Astrocyte (in vitro differentiated cells and primary cell): ENCODE measurements around the gene HDC. TPM values are rescaled to one million over a fixed set of nuclear protein-coding genes. Genes with fewer than 3 reads are reported as not detected.

ENCODE experiments used
- DNase-seq: peaks from one replicate; pipeline ENCODE4 v3.0.0-alpha.2; 2010; ENCODE audit warnings: low read depth
- FAIRE-seq: peaks from 2 replicates; lab custom pipeline; 2011; peaks lifted over from hg19 to GRCh38; lab: Jason Lieb, UNC
- H2AFZ ChIP-seq: 2 replicates; pipeline ENCODE4 v1.6.0; 2012; ENCODE audit warnings: low read depth, low read length, inconsistent platforms
- H3K27ac ChIP-seq: 2 replicates; pipeline ENCODE4 v1.5.1; 2011; ENCODE audit warnings: low read depth, low read length, inconsistent platforms
- H3K27me3 ChIP-seq: 2 replicates; pipeline ENCODE4 v1.6.0; 2011; ENCODE audit warnings: low read length, inconsistent platforms; ENCODE audit not compliant: insufficient read depth
- H3K36me3 ChIP-seq: 2 replicates; pipeline ENCODE4 v1.5.1; 2011; ENCODE audit warnings: low read length, inconsistent platforms; ENCODE audit not compliant: insufficient read depth
- H3K4me1 ChIP-seq: 2 replicates; pipeline ENCODE4 v1.5.1; 2011; ENCODE audit warnings: low read length, inconsistent platforms; ENCODE audit not compliant: insufficient read depth
- H3K4me2 ChIP-seq: 2 replicates; pipeline ENCODE4 v1.6.0; 2012; ENCODE audit warnings: low read length, inconsistent platforms
- H3K4me3 ChIP-seq: 2 replicates; pipeline ENCODE4 v1.5.1; 2011; ENCODE audit warnings: low read depth, mild to moderate bottlenecking, low read length, inconsistent platforms; ENCODE audit not compliant: insufficient read depth
- H3K79me2 ChIP-seq: 2 replicates; pipeline ENCODE4 v1.6.0; 2012; ENCODE audit warnings: mild to moderate bottlenecking, low read length, inconsistent platforms; ENCODE audit not compliant: insufficient read depth
- H3K9ac ChIP-seq: 2 replicates; pipeline ENCODE4 v1.6.0; 2012; ENCODE audit warnings: mild to moderate bottlenecking, low read length, inconsistent platforms
- H3K9me3 ChIP-seq: 2 replicates; pipeline ENCODE4 v1.5.1; 2012; ENCODE audit warnings: low read depth, mild to moderate bottlenecking, low read length, inconsistent platforms; ENCODE audit not compliant: insufficient read depth
- H4K20me1 ChIP-seq: 2 replicates; pipeline ENCODE4 v1.6.0; 2012; ENCODE audit warnings: low read length, inconsistent platforms; ENCODE audit not compliant: insufficient read depth
- H3K27ac Mint-ChIP-seq: one replicate; pipeline ENCODE4 v1.8.0; 2021; ENCODE audit warnings: mild to moderate bottlenecking, mixed read lengths; ENCODE audit not compliant: unreplicated experiment
- H3K27me3 Mint-ChIP-seq: one replicate; pipeline ENCODE4 v1.8.0; 2021; ENCODE audit warnings: low read depth, mixed read lengths; ENCODE audit not compliant: unreplicated experiment
- H3K36me3 Mint-ChIP-seq: one replicate; pipeline ENCODE4 v1.8.0; 2021; ENCODE audit warnings: low read depth, mixed read lengths; ENCODE audit not compliant: unreplicated experiment
- H3K4me1 Mint-ChIP-seq: one replicate; pipeline ENCODE4 v1.8.0; 2021; ENCODE audit warnings: low read depth, mixed read lengths; ENCODE audit not compliant: unreplicated experiment
- H3K4me3 Mint-ChIP-seq: one replicate; pipeline ENCODE4 v1.8.0; 2021; ENCODE audit warnings: mild to moderate bottlenecking, moderate library complexity, mixed read lengths; ENCODE audit not compliant: unreplicated experiment
- H3K9me3 Mint-ChIP-seq: one replicate; pipeline ENCODE4 v1.8.0; 2021; ENCODE audit warnings: mild to moderate bottlenecking, mixed read lengths; ENCODE audit not compliant: unreplicated experiment
- CTCF ChIP-seq: IDR thresholded peaks from 2 replicates; pipeline ENCODE4 v1.5.1; 2011; ENCODE audit warnings: low read depth, mild to moderate bottlenecking, inconsistent platforms, low read length, moderate library complexity; ENCODE audit not compliant: insufficient read depth
- EZH2 ChIP-seq: IDR thresholded peaks from 2 replicates; pipeline ENCODE4 v1.6.1; 2012; ENCODE audit warnings: mild to moderate bottlenecking, low read length, inconsistent platforms; ENCODE audit not compliant: insufficient read depth
- total RNA-seq: library from RNA; stranded (reverse); gene quantifications from 2 replicates; pipeline ENCODE4 v1.2.1, GENCODE V29; 2021

Gene HDC
- total RNA-seq, 1 donor from 2014 or later = not detected

- Mint-ChIP-seq H3K9me3 (no peaks in the 10 kb centered on the region), H3K36me3 (peaks cover 3% of the 10 kb centered on the region), H3K4me3 (no peak overlapping the region), H3K27me3 (no peaks in the 10 kb centered on the region), H3K4me1 (no peaks in the 10 kb centered on the region), H3K27ac (no peak overlapping the region)
- DNase-seq (no peak), FAIRE-seq (no peak)
- no peak overlapping the region for H3K9ac ChIP-seq
- no peak overlapping the region for H3K27ac ChIP-seq
- peaks cover 6% of the 10 kb centered on the region for H3K36me3 ChIP-seq
- H3K27me3 ChIP-seq = no peaks in the 10 kb centered on the region
- H3K9me3 ChIP-seq = no peaks in the 10 kb centered on the region
- H3K4me3 ChIP-seq = no peak overlapping the region
- no peaks in the 10 kb centered on the region for H4K20me1 ChIP-seq
- H3K4me1 ChIP-seq = no peaks in the 10 kb centered on the region
- H2AFZ ChIP-seq = no peak overlapping the region
- H3K4me2 ChIP-seq = no peak overlapping the region
- TF ChIP-seq EZH2 = no peak
- TF ChIP-seq CTCF = no peak
- no peaks in the 10 kb centered on the region for H3K79me2 ChIP-seq
These were observed 32.8 kb upstream of the HDC start for GRCh38 chr15:50298340-50298739.

DNA sequence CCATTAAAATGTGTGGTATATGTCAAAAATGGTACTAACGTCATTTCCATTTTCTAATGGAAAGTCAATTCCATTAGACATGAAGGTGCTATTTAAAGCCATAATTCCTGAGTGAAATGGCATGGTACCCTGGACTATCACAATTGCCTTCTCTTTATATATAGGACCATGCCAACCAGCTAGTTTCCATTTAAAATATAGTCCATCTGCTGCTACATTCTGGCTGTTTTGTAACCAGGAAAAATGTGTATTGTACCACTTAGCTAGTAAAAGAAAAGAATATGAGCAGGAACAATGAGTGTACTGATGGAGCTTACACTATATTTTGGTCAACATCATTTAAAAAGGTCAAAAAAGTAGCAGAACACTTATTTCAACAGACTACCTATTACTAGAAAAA lies 30.4 kb upstream of the HDC start:
- peaks cover 3% of the 10 kb centered on the region for H3K36me3 Mint-ChIP-seq
- H3K4me1 Mint-ChIP-seq = no peaks in the 10 kb centered on the region
- H3K9me3 Mint-ChIP-seq = no peaks in the 10 kb centered on the region
- no peak for TF ChIP-seq EZH2
- no peak for TF ChIP-seq CTCF
- no peak overlapping the region for H3K9ac ChIP-seq
- no peaks in the 10 kb centered on the region for H3K9me3 ChIP-seq
- H3K4me2 ChIP-seq = no peak overlapping the region
- H4K20me1 ChIP-seq = no peaks in the 10 kb centered on the region
- no peak overlapping the region for H2AFZ ChIP-seq
- H3K27me3 Mint-ChIP-seq = no peaks in the 10 kb centered on the region
- no peak overlapping the region for H3K4me3 ChIP-seq
- H3K79me2 ChIP-seq = no peaks in the 10 kb centered on the region
- H3K4me3 Mint-ChIP-seq = no peak overlapping the region
- no peaks in the 10 kb centered on the region for H3K4me1 ChIP-seq
- no peak for FAIRE-seq
- H3K27me3 ChIP-seq = no peaks in the 10 kb centered on the region
- no peak overlapping the region for H3K27ac ChIP-seq
- no peak for DNase-seq
- no peak overlapping the region for H3K27ac Mint-ChIP-seq
- H3K36me3 ChIP-seq = peaks cover 4% of the 10 kb centered on the region

DNA sequence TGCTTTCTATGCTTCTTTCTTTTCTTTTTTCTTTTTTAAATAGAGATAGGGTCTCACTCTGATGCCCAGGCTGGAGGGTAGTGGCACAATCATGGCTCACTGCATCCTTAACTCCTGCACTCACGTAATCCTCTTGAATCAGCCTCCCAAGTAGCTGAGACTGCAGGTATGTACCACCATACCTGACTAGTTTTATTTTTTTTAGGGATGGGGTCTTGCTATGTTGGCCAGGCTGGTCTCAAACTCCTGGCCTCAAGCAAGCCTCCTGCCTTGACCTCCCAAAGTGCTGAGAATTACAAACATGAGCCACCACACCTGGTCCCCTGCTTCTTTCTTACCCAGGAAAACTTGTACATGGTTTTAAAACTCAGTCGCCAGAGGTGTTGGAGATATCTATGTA lies 24.2 kb upstream of the HDC start:
- Mint-ChIP-seq H3K27ac (no peak overlapping the region), H3K4me3 (no peak overlapping the region), H3K4me1 (no peaks in the 10 kb centered on the region), H3K9me3 (no peaks in the 10 kb centered on the region), H3K27me3 (no peaks in the 10 kb centered on the region), H3K36me3 (peaks cover 11% of the 10 kb centered on the region)
- Histone ChIP-seq H3K27ac (no peak overlapping the region), H3K4me3 (no peak overlapping the region), H4K20me1 (no peaks in the 10 kb centered on the region), H3K9ac (no peak overlapping the region), H3K79me2 (no peaks in the 10 kb centered on the region), H3K4me1 (no peaks in the 10 kb centered on the region), H3K27me3 (no peaks in the 10 kb centered on the region), H3K36me3 (peaks cover 7% of the 10 kb centered on the region), H3K9me3 (no peaks in the 10 kb centered on the region), H2AFZ (no peak overlapping the region), H3K4me2 (no peak overlapping the region)
- FAIRE-seq = no peak
- no peak for DNase-seq
- no peak for TF ChIP-seq CTCF
- no peak for TF ChIP-seq EZH2
